Progenitor cell of endocrine pancreas (in vitro differentiated cells): ENCODE measurements around the gene WDFY4. TPM values are rescaled to one million over a fixed set of nuclear protein-coding genes. Genes with fewer than 3 reads are reported as not detected.

ENCODE experiments used
- DNase-seq: peaks from one replicate; pipeline ENCODE4 v3.0.0; 2021; ENCODE audit warnings: low spot score; ENCODE audit not compliant: unreplicated experiment
- H3K27ac Mint-ChIP-seq: 2 replicates; pipeline ENCODE4 v1.8.0; 2021; ENCODE audit warnings: mild to moderate bottlenecking, moderate library complexity, mixed read lengths
- H3K27me3 Mint-ChIP-seq: 2 replicates; pipeline ENCODE4 v1.8.0; 2021; ENCODE audit warnings: mixed read lengths
- H3K36me3 Mint-ChIP-seq: 2 replicates; pipeline ENCODE4 v1.8.0; 2022; ENCODE audit warnings: mixed read lengths; ENCODE audit not compliant: insufficient read depth
- H3K4me1 Mint-ChIP-seq: 2 replicates; pipeline ENCODE4 v1.8.0; 2021; ENCODE audit warnings: low read depth, mixed read lengths
- H3K4me3 Mint-ChIP-seq: 2 replicates; pipeline ENCODE4 v1.8.0; 2021; ENCODE audit warnings: low read depth, mild to moderate bottlenecking, moderate library complexity, mixed read lengths
- H3K9me3 Mint-ChIP-seq: 2 replicates; pipeline ENCODE4 v1.8.0; 2021; ENCODE audit warnings: low read depth, mixed read lengths
- CTCF ChIP-seq: fragments of 200-600 bp; sonication (generic); IDR thresholded peaks from one replicate; pipeline ENCODE4 v1.5.0; 2021; ENCODE audit warnings: antibody characterized with exemption, mild to moderate bottlenecking; ENCODE audit not compliant: unreplicated experiment
- total RNA-seq: library from RNA; stranded (reverse); gene quantifications from 2 replicates; pipeline ENCODE4 v1.2.1, GENCODE V29; 2021

The WDFY4 gene
- total RNA-seq, 1 donor from 2014 or later = 0.07 TPM

- Mint-ChIP-seq H3K27ac (no peak overlapping the region), H3K4me3 (no peak overlapping the region), H3K36me3 (no peaks in the 10 kb centered on the region), H3K9me3 (no peaks in the 10 kb centered on the region), H3K27me3 (peaks cover 20% of the 10 kb centered on the region), H3K4me1 (no peaks in the 10 kb centered on the region)
- DNase-seq = no peak
- no peak for TF ChIP-seq CTCF
Observed at GRCh38 chr10:48722153-48723145, 37.8 kb downstream of the WDFY4 start.

- no peaks in the 10 kb centered on the region for H3K36me3 Mint-ChIP-seq
- H3K9me3 Mint-ChIP-seq = no peaks in the 10 kb centered on the region
- H3K4me3 Mint-ChIP-seq = no peak overlapping the region
- no peaks in the 10 kb centered on the region for H3K4me1 Mint-ChIP-seq
- DNase-seq = no peak
- H3K27me3 Mint-ChIP-seq = peaks cover 23% of the 10 kb centered on the region
- H3K27ac Mint-ChIP-seq = no peak overlapping the region
- TF ChIP-seq CTCF = no peak
Observed at GRCh38 chr10:48724127-48724526, 39.5 kb downstream of the WDFY4 start.

GRCh38 chr10:48725708-48726107 is 41.0 kb downstream of the WDFY4 start:
- H3K27me3 Mint-ChIP-seq = peaks cover 21% of the 10 kb centered on the region
- no peaks in the 10 kb centered on the region for H3K36me3 Mint-ChIP-seq
- H3K9me3 Mint-ChIP-seq = no peaks in the 10 kb centered on the region
- H3K4me3 Mint-ChIP-seq = no peak overlapping the region
- H3K27ac Mint-ChIP-seq = no peak overlapping the region
- TF ChIP-seq CTCF = no peak
- no peaks in the 10 kb centered on the region for H3K4me1 Mint-ChIP-seq
- DNase-seq = no peak

- Mint-ChIP-seq H3K4me3 (no peak overlapping the region), H3K4me1 (no peaks in the 10 kb centered on the region), H3K27ac (no peak overlapping the region), H3K27me3 (peaks cover 21% of the 10 kb centered on the region), H3K9me3 (no peaks in the 10 kb centered on the region), H3K36me3 (no peaks in the 10 kb centered on the region)
- DNase-seq = no peak
- no peak for TF ChIP-seq CTCF
Observed at GRCh38 chr10:48727866-48728265, 43.2 kb downstream of the WDFY4 start.

- Mint-ChIP-seq H3K36me3 (no peaks in the 10 kb centered on the region), H3K27ac (no peak overlapping the region), H3K9me3 (no peaks in the 10 kb centered on the region), H3K4me1 (no peaks in the 10 kb centered on the region), H3K4me3 (no peak overlapping the region), H3K27me3 (peaks cover 21% of the 10 kb centered on the region)
- TF ChIP-seq CTCF = no peak
- no peak for DNase-seq
Observed at GRCh38 chr10:48729222-48729621, 44.5 kb downstream of the WDFY4 start.
